Measurements from ENCODE around the gene NDUFAF2.

The NDUFAF2 gene

DNA sequence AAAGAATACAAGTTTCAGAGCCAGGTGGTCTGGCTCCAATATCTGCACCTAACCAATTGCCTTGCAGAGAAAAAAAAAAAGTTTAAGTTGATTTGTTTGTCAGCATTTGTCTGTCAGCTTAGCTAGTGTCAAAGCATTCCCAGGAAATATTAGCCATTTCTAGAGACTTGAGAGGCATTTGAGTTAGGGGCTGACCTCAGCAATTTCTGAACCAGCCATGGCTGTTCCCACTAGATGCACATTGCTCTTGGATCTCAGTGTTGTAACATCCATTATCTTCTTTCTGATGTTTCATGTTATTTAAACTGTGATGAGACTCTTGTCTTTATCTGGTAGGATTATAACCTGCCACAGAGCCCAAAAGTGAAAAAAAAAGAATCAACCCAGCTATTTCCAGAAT is 102.3 kb downstream of the NDUFAF2 start:
- TF ChIP-seq GATA1 (IDR thresholded peaks at IDR 0.05; ENCODE audit: low read depth, low read length) = no peak
- no peak for TF ChIP-seq POLR2A (IDR thresholded peaks at IDR 0.05; ENCODE audit: low read length)
- DNase-seq = no peak

DNA sequence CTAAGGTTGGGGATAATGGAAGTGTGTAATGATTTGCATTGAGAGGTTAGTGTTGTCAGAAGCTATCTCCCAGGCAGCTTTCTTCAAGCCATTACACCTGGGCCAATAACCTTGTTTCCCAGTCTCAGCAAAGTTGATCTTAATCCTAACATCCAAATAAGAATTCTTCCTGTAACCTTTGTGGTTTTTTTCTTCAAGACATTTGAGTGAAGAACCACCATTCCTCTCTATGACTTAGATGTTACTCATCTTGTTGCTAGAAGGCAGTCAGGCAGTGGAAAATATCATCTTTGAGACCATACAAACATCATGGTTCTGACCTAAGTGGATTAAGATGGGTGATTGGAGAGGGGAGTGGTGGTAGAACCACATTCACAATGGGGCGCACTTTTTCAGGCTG is 103.5 kb downstream of the NDUFAF2 start:
- DNase-seq = no peak
- TF ChIP-seq GATA1 (IDR thresholded peaks at IDR 0.05; ENCODE audit: low read depth, low read length) (no peak), POLR2A (IDR thresholded peaks at IDR 0.05; ENCODE audit: low read length) (no peak)

- TF ChIP-seq POLR2A (IDR thresholded peaks at IDR 0.05; ENCODE audit: low read length) = no peak
- TF ChIP-seq GATA1 (IDR thresholded peaks at IDR 0.05; ENCODE audit: low read depth, low read length) = no peak
- DNase-seq = no peak
These were observed 105.3 kb downstream of the NDUFAF2 start for GRCh38 chr5:61050292-61050691.

- no peak for TF ChIP-seq GATA1 (IDR thresholded peaks at IDR 0.05; ENCODE audit: low read depth, low read length)
- no peak for TF ChIP-seq POLR2A (IDR thresholded peaks at IDR 0.05; ENCODE audit: low read length)
- no peak for DNase-seq
These were observed 106.3 kb downstream of the NDUFAF2 start for GRCh38 chr5:61051267-61051666.

DNA sequence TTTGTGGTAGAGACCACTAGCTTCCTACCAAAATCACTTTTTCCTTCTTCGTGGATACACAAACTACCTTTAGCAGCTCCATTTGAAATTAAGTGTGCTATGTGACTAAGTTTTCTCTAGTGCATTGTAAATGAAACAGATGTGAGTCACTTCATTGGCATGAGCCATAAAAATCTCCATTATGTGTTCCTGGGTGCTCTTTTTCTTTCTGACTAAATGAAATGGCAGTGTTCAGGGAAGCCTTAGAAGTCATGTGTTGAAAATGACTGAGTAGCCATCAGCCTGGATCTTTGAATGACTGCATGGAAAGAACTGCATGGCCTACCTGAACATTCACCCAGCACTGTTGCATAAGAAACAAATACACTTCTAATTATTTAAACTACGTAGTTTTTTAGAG is 107.9 kb downstream of the NDUFAF2 start:
- TF ChIP-seq POLR2A (IDR thresholded peaks at IDR 0.05; ENCODE audit: low read length) (no peak), GATA1 (IDR thresholded peaks at IDR 0.05; ENCODE audit: low read depth, low read length) (no peak)
- DNase-seq = no peak

DNA sequence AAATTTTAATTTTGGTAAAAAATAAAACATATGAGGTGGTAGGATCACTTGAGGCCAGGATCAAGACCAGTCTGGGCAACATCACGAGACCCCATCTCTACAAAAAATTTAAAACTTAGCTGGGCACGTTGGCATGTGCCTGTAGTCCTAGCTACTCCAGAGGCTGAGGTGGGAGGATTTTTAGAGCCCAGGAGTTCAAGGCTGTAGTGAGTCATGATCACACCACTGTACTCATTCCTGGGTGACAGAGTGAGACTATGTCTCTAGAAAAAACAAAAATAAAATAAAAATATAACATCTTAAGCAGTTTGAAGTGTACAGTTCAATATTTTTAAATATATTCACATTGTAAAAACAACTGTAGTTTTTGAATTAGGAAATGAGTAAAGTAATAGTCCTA is 108.9 kb downstream of the NDUFAF2 start:
- TF ChIP-seq GATA1 (IDR thresholded peaks at IDR 0.05; ENCODE audit: low read depth, low read length) (no peak), POLR2A (IDR thresholded peaks at IDR 0.05; ENCODE audit: low read length) (no peak)
- no peak for DNase-seq

DNA sequence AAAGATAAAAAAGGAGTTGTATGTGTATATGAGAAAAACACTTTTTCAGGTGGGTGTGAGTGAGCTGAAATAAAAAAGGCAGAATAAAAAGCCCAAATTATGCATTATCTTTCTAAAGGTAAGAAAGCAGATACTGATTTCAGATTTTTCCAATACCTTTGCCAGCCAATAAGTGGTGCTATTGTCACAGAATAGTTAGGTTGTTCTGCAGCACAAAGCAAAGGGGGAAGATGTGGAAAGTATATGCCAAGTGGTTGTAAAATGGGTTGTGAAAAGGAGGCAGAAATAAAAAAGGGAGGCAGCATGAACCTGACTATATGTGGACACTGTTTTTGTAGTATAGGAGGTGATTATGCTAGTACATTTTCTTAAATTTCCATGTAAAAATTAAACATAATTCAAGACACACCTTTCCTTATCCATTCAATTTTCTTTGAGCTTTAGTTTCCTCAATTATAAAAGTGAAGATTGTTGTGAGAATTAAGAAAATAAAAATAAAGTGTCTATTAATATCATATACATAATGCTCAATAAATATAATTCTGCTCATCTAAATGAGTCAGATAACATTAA is 110.5 kb downstream of the NDUFAF2 start:
- TF ChIP-seq POLR2A (IDR thresholded peaks at IDR 0.05; ENCODE audit: low read length) (no peak), GATA1 (IDR thresholded peaks at IDR 0.05; ENCODE audit: low read depth, low read length) (no peak)
- DNase-seq = peak; percentile 45 to 56

DNA sequence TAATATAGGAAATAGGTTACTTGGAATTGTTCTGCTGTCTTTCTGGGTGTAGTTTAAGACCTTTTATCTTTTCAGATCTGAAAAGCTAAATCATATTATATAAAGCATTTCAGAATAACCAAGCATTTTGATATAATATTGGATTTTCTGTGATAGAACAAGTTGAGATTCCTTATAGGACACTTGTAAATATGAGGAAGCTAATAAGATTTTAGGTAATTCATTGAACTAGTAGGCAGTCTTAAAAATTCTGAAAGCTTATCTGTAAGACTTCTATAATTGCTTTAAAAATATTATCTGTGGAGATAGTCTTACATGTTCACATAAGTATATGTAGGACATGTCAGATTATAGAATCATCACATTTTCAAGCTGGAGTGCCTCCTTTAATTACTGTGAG is 114.5 kb downstream of the NDUFAF2 start:
- no peak for DNase-seq
- TF ChIP-seq GATA1 (IDR thresholded peaks at IDR 0.05; ENCODE audit: low read depth, low read length) = no peak
- no peak for TF ChIP-seq POLR2A (IDR thresholded peaks at IDR 0.05; ENCODE audit: low read length)

DNA sequence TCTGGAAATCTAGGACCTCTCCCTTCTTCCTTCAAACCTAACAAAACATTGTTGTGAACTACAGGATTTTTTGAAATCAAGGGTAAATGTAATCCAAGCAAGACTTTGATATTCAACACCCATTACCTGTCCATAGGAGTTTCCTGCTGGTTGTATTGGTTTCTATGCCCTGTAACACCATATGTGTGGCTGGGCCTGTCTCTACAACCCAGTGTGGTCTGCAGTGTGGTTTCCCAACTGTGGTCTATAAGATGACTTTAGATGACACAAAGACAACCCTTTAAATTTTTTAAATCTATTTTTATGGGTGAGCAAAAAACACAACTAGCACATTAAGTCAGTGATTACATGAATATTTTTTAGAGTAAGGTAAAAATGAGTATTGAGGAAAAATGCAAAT is 124.1 kb downstream of the NDUFAF2 start:
- no peak for DNase-seq

GRCh38 chr5:61071526-61071925 is 126.5 kb downstream of the NDUFAF2 start:
- TF ChIP-seq POLR2A (IDR thresholded peaks at IDR 0.05; ENCODE audit: low read length) (no peak), GATA1 (IDR thresholded peaks at IDR 0.05; ENCODE audit: low read depth, low read length) (no peak)
- DNase-seq = no peak

More for the DNA sequence above, 124.1 kb downstream of the NDUFAF2 start:
- TF ChIP-seq POLR2A (IDR thresholded peaks at IDR 0.05; ENCODE audit: low read length) (no peak), GATA1 (IDR thresholded peaks at IDR 0.05; ENCODE audit: low read depth, low read length) (no peak)

GRCh38 chr5:61076626-61077025 is 131.6 kb downstream of the NDUFAF2 start:
- TF ChIP-seq POLR2A (IDR thresholded peaks at IDR 0.05; ENCODE audit: low read length) (no peak), GATA1 (IDR thresholded peaks at IDR 0.05; ENCODE audit: low read depth, low read length) (no peak)
- DNase-seq = no peak

DNA sequence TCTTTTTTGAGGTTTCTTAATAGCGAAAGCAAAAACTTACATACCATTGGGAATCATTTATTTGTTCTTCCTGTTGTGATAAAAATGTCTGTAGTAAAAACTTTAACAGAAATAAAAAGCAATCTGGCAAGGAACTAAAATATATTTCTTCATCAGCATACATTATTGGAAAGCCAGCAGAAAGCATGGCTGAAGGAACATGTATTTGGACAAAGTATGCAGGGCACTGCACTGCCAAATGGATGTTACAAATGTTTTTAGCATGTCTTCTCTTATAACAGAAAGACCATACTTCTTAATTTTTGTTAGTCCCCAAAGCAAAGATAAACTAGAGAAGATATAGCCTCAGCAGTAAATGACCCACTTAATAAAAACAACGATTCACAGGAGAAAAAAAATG is 136.7 kb downstream of the NDUFAF2 start:
- DNase-seq = no peak
- TF ChIP-seq GATA1 (IDR thresholded peaks at IDR 0.05; ENCODE audit: low read depth, low read length) (no peak), POLR2A (IDR thresholded peaks at IDR 0.05; ENCODE audit: low read length) (no peak)

DNA sequence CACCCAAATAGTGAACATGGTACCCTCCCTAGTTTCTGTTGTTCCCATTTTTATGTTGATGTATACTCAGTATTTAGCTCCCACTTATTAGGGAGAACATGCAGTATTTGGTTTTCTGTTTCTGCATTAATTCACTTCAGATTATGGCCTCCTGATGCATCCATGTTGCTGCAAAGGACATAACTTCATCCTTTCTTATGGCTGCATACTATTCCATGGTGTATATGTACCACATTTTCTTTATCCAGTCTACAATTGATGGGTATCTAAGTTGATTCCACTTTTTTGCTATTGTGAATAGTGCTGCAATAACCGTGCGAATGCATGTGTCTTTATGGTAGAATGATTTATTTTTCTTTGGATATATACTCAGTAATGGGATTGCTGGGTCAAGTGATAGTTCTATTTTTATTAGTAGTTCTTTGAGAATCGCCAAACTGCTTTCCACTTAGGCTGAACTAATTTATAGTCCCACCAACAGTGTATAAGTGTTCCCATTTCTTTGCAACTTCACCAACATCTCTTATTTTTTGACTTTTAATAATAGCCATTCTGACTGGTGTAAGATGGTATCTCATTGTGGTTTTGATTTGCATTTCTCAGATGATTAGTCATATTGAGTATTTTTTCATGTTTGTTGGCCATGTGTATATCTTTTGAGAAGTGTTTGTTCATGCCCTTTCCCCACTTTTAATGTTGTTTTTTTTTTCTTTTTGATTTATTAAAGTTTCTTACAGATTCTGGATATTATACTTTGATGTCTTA is 137.7 kb downstream of the NDUFAF2 start:
- no peak for DNase-seq
- no peak for TF ChIP-seq GATA1 (IDR thresholded peaks at IDR 0.05; ENCODE audit: low read depth, low read length)

GRCh38 chr5:61084658-61085057 is 139.7 kb downstream of the NDUFAF2 start:
- DNase-seq = no peak
- TF ChIP-seq GATA1 (IDR thresholded peaks at IDR 0.05; ENCODE audit: low read depth, low read length) (no peak), POLR2A (IDR thresholded peaks at IDR 0.05; ENCODE audit: low read length) (no peak)

DNA sequence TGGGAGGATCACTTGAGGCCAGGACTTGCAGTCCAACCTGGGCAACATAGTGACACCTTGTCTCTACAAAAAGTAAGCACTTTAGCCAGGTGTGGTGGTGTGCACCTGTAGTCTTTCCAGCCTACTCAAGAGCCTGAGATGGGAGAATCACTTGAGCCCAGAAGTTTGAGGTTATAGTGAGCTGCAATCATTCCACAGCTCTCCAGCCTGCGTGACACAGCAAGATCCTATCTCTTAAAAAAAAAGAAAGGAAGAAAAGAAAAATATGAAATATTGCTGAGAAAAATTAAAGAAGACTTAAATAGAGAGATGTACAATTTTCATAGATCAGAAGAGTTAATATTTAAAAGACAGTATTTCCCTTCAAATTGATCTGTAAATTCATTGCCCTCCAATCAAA is 140.9 kb downstream of the NDUFAF2 start:
- TF ChIP-seq GATA1 (IDR thresholded peaks at IDR 0.05; ENCODE audit: low read depth, low read length) (no peak), POLR2A (IDR thresholded peaks at IDR 0.05; ENCODE audit: low read length) (no peak)
- DNase-seq = peak; percentile 3 to 21
